ENCODE measurements around the gene COL25A1.

GRCh38 chr4:108980455-108981239 is 321.8 kb downstream of the COL25A1 start:
- TF ChIP-seq CTCF (IDR thresholded peaks at IDR 0.05): no peak
- TF ChIP-seq REST (IDR thresholded peaks at IDR 0.05; ENCODE audit: insufficient read depth in 1 of 2, low read depth in 2 of 2, low read length in 1 of 2): no peak
- no peak for TF ChIP-seq SIN3A (IDR thresholded peaks at IDR 0.05; ENCODE audit: borderline replicate concordance, insufficient read depth, low read depth, low read length)
- TF ChIP-seq POLR2AphosphoS5 (IDR thresholded peaks at IDR 0.05; ENCODE audit: low read depth, low read length): no peak
- no peak for TF ChIP-seq TCF7L2 (IDR thresholded peaks at IDR 0.05; ENCODE audit: low read depth, low read length)

All from Panc1 (cell line).